ENCODE results near the gene SFPQ.
A peak's percentile ranks its signal among the peaks of the same experiment; 100 is the strongest.
"Not testable (repeated sequence)": the region's sequence is repeated elsewhere in the genome, so short reads cannot be mapped to it uniquely, and the experiment has no call there.

SFPQ gene

GRCh38 chr1:35192853-35193664 lies at the start of gene SFPQ:
Gene SFPQ (minus strand): TSS chr1:35193145. CDS start chr1:35193049, 96 bp downstream.
- peak within 1 kb of the TSS; percentile 82 for H3K4me3 ChIP-seq (ENCODE audit: low read depth, low read length)
- peak; percentile 97 for DNase-seq (ENCODE audit: low read depth)

GRCh38 chr1:35236772-35237171 lies 43.8 kb upstream of the SFPQ start:
- not testable (repeated sequence) for H3K4me3 ChIP-seq (ENCODE audit: low read depth, low read length); DNase-seq (ENCODE audit: low read depth)

- no peak overlapping the region for H3K4me3 ChIP-seq (ENCODE audit: low read depth, low read length)
- DNase-seq (ENCODE audit: low read depth) = no peak
Observed at GRCh38 chr1:35231287-35231686, 38.3 kb upstream of the SFPQ start.

GRCh38 chr1:35229587-35230360 lies 36.8 kb upstream of the SFPQ start:
- DNase-seq (ENCODE audit: low read depth) = no peak

GRCh38 chr1:35226546-35226945 lies 33.6 kb upstream of the SFPQ start:
- H3K4me3 ChIP-seq (ENCODE audit: low read depth, low read length) = no peak overlapping the region
- no peak for DNase-seq (ENCODE audit: low read depth)

More at GRCh38 chr1:35229587-35230360, 36.8 kb upstream of the SFPQ start:
- no peak overlapping the region for H3K4me3 ChIP-seq (ENCODE audit: low read depth, low read length)

- H3K4me3 ChIP-seq (ENCODE audit: low read depth, low read length) = no peak overlapping the region
- DNase-seq (ENCODE audit: low read depth) = no peak
Observed at GRCh38 chr1:35223084-35223630, 30.2 kb upstream of the SFPQ start.

- no peak overlapping the region for H3K4me3 ChIP-seq (ENCODE audit: low read depth, low read length)
- peak; percentile 77 for DNase-seq (ENCODE audit: low read depth)
Observed at GRCh38 chr1:35222322-35223083, 29.6 kb upstream of the SFPQ start.

GRCh38 chr1:35220976-35221375 lies 28.0 kb upstream of the SFPQ start:
- no peak for DNase-seq (ENCODE audit: low read depth)
- no peak overlapping the region for H3K4me3 ChIP-seq (ENCODE audit: low read depth, low read length)

GRCh38 chr1:35215346-35215745 lies 22.4 kb upstream of the SFPQ start:
- DNase-seq (ENCODE audit: low read depth) = no peak

GRCh38 chr1:35211120-35211414 lies 18.1 kb upstream of the SFPQ start:
- no peak overlapping the region for H3K4me3 ChIP-seq (ENCODE audit: low read depth, low read length)
- no peak for DNase-seq (ENCODE audit: low read depth)

More at GRCh38 chr1:35215346-35215745, 22.4 kb upstream of the SFPQ start:
- no peak overlapping the region for H3K4me3 ChIP-seq (ENCODE audit: low read depth, low read length)

GRCh38 chr1:35210321-35211119 lies 17.6 kb upstream of the SFPQ start:
- H3K4me3 ChIP-seq (ENCODE audit: low read depth, low read length) = no peak overlapping the region
- DNase-seq (ENCODE audit: low read depth) = no peak

GRCh38 chr1:35203295-35203694 lies 10.3 kb upstream of the SFPQ start:
- no peak for DNase-seq (ENCODE audit: low read depth)
- H3K4me3 ChIP-seq (ENCODE audit: low read depth, low read length) = no peak overlapping the region

GRCh38 chr1:35202048-35202719 lies 9.2 kb upstream of the SFPQ start:
- H3K4me3 ChIP-seq (ENCODE audit: low read depth, low read length) = no peak overlapping the region
- DNase-seq (ENCODE audit: low read depth) = peak; percentile 39

GRCh38 chr1:35201631-35202030 lies 8.7 kb upstream of the SFPQ start:
- H3K4me3 ChIP-seq (ENCODE audit: low read depth, low read length) = no peak overlapping the region
- no peak for DNase-seq (ENCODE audit: low read depth)

GRCh38 chr1:35192056-35192852 lies 691 bp downstream of the SFPQ start:
- no peak for DNase-seq (ENCODE audit: low read depth)
- H3K4me3 ChIP-seq (ENCODE audit: low read depth, low read length) = peak overlapping the region; percentile 82

GRCh38 chr1:35191429-35192055 lies 1.4 kb downstream of the SFPQ start:
- DNase-seq (ENCODE audit: low read depth) = no peak
- H3K4me3 ChIP-seq (ENCODE audit: low read depth, low read length) = peak overlapping the region; percentile 82

GRCh38 chr1:35190784-35191183 lies 2.2 kb downstream of the SFPQ start:
- no peak for DNase-seq (ENCODE audit: low read depth)
- peak overlapping the region; percentile 82 for H3K4me3 ChIP-seq (ENCODE audit: low read depth, low read length)

Measured in skeletal muscle cell (primary cell).